OCI-LY7 (cell line): ENCODE data around the gene PPP2R1B.

Source experiments
- CTCF ChIP-seq: fragments of 200-600 bp; sonication (generic); conservative IDR thresholded peaks from 2 replicates; pipeline ENCODE4 v1.5.1; 2014; ENCODE audit warnings: mild to moderate bottlenecking, antibody characterized with exemption, low read length, moderate library complexity, mixed read lengths
- EZH2phosphoT487 ChIP-seq: fragments of 200-600 bp; sonication (generic); IDR thresholded peaks from 2 replicates; pipeline ENCODE4 v1.6.1; 2018; ENCODE audit warnings: low read depth, borderline replicate concordance, mild to moderate bottlenecking, mixed run types, antibody characterized with exemption, low read length, moderate library complexity, mixed read lengths

- TF ChIP-seq CTCF, result no peak
- TF ChIP-seq EZH2phosphoT487, result no peak
Measured at GRCh38 chr11:111815489-111815888, 49.3 kb upstream of the PPP2R1B start.
